Stimulated activated CD4-positive, alpha-beta T cell treated with anti-CD3 and anti-CD28 coated beads, Interleukin-12 subunit alpha, Interleukin-12 subunit beta, amount 100 ng/mL, for 24 hours (primary cell): ENCODE measurements around the gene HOTAIR.

Source experiments
- DNase-seq, 2 experiments: peaks; one replicate each; pipeline ENCODE4 v3.0.0-alpha.2; 2020; ENCODE audit warnings: low read depth in 2 of 2

The HOTAIR gene

DNA sequence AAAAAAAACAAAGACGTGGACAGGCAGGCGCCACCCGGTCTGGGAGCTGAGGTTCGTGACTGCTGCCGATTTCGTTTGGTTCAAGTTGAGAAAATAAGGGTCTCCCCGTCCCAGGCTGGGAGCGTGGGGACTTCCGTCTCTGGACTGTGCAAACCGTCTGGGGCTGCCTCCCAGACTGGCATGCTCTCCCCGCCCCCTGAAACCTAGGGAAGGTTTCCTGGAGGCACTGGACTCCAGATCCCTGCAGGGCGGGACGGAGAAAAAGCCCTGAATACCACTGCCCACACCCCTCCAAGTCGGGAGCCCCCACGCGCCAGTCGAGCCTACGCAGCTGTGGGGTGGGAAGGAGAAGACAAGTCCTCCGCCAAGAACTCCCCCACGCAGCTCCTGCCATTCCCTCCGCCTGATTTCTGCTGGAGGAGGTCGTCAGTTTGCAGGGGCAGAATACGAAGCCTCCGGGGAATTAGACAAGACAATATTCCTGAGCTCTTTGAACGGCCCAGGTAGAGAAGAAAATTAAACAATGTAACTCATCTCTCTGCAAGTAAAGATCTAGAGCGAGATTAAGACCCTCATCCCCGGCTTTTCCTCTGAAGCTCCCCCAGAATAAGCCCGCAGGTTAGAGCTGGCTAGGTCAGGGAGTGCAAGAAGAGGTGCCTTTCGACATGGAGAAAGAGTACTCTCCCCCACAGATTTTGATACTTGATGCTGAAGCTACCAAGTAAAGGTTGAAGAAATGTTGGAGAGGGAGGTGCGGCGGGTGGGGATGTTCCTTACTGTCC lies 46.5 kb downstream of the HOTAIR start:
- no peak for DNase-seq

- DNase-seq: no peak
Measured at GRCh38 chr12:53927220-53928029, 47.3 kb downstream of the HOTAIR start.

- no peak for DNase-seq
Measured at GRCh38 chr12:53924521-53925405, 50.0 kb downstream of the HOTAIR start.

- DNase-seq: no peak
Measured at GRCh38 chr12:53916788-53917655, 57.7 kb downstream of the HOTAIR start.
